ENCODE results near the gene FGD4. TPM values are rescaled to one million over a fixed set of nuclear protein-coding genes. Genes with fewer than 3 reads are reported as not detected.

FGD4 gene
- total RNA-seq, 4 donors from 2014 or later = 85.8 to 135 (median 123) TPM

DNA sequence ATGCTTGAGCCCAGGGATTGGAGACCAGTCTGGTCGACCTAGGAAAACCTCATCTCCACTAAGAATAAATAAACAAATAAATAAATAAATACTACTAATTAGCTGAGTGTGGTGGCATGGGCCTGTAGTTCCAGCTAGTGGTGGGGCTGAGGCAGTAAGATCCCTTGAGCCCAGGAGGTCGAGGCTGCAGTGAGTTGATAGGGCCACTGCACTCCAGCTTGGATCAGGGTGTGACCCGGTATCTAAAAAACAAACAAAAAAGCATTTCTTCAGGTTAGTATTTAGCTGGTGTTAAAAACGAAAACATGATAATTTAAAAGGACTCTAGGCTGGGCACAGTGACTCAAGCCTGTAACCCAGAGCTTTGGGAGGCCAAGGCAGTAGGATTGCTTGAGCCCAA, 1.2 kb upstream of the FGD4 start:
- no peak for DNase-seq
- TF ChIP-seq POLR2A (IDR thresholded peaks at IDR 0.05) = no peak
- TF ChIP-seq, protein P1, sequence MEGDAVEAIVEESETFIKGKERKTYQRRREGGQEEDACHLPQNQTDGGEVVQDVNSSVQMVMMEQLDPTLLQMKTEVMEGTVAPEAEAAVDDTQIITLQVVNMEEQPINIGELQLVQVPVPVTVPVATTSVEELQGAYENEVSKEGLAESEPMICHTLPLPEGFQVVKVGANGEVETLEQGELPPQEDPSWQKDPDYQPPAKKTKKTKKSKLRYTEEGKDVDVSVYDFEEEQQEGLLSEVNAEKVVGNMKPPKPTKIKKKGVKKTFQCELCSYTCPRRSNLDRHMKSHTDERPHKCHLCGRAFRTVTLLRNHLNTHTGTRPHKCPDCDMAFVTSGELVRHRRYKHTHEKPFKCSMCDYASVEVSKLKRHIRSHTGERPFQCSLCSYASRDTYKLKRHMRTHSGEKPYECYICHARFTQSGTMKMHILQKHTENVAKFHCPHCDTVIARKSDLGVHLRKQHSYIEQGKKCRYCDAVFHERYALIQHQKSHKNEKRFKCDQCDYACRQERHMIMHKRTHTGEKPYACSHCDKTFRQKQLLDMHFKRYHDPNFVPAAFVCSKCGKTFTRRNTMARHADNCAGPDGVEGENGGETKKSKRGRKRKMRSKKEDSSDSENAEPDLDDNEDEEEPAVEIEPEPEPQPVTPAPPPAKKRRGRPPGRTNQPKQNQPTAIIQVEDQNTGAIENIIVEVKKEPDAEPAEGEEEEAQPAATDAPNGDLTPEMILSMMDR (IDR thresholded peaks at IDR 0.05) = no peak
- no peak overlapping the region for H3K4me3 ChIP-seq
- no peaks in the 10 kb centered on the region for H3K27me3 ChIP-seq
- H3K27ac ChIP-seq = peak overlapping the region in 3 of 4 donors; percentile 90 to 97 (median 97)
- no peaks in the 10 kb centered on the region for H3K9me3 ChIP-seq
- no peaks in the 10 kb centered on the region for H3K36me3 ChIP-seq
- peaks cover 0 to 13% (median 4%) of the 10 kb centered on the region in 4 donors for H3K4me1 ChIP-seq

DNA sequence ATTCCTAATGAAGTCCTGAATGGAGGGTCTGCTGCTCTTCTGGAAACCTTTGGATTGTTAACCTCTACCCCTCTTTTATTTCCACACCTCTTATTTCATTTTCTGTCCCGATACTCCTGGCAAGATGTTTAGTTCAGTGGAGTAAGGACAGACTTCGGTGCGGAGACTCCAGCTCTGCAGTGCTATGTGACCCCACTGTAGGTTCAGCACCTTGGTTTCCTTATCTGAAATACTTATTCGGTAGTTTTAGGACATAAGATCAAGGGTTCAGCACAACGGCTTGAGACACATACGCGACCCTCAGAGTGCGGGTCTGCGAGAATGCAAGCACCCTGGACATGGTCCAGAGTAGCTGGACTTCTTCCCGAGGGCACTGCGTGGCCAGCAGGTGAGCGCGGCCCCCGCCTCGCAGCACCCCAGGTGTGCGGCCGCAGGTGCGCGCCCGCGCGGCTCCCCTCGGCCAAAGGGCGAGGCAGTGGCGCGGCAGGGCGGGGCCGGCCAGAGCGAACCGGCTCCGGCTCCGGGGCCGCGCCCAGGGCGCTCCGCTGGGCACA, 465 bp upstream of the FGD4 start:
- peak overlapping the region; percentile 45 to 87 (median 72) for H3K4me3 ChIP-seq
- no peaks in the 10 kb centered on the region for H3K27me3 ChIP-seq
- TF ChIP-seq, protein P1 (IDR thresholded peaks at IDR 0.05) = no peak
- no peak for TF ChIP-seq POLR2A (IDR thresholded peaks at IDR 0.05)
- H3K4me1 ChIP-seq = peaks cover 0 to 13% (median 4%) of the 10 kb centered on the region in 4 donors
- no peak for DNase-seq
- H3K27ac ChIP-seq = peak overlapping the region; percentile 52 to 97 (median 94)
- no peaks in the 10 kb centered on the region for H3K36me3 ChIP-seq
- H3K9me3 ChIP-seq = no peaks in the 10 kb centered on the region

DNA sequence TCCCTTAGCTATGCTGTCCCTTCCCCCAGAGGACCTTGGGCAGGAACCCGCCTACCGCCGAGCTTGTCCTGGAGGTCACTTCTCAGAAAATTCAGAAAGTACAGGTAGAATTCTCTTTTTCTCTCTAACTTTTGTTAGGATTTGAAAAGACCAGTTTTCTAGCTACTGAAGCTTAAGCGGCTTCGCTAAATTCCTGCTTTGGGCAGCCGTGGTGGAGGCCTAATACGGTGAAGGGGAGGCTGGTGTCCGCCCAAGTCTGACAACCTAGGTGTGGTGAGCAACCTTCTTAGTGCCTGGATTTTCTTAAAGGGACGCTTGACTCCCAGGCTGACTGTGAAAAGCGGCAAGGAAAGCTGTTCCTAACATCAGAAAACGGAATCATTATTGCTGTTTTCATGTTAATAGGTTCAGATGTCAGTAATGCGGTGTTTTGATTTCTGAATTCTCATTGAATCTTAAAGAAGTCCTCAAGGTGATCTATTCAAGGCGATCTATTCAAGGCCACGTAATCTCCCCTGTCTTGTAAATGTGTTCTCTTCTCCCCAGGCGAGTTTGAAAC, 835 bp downstream of the FGD4 start:
- DNase-seq = peak in 2 of 3 donors; percentile 53 to 68
- Histone ChIP-seq H3K27me3 (no peaks in the 10 kb centered on the region), H3K4me3 (peak overlapping the region; percentile 45 to 87 (median 72)), H3K36me3 (no peaks in the 10 kb centered on the region), H3K27ac (peak overlapping the region in 3 of 4 donors; percentile 90 to 97 (median 97)), H3K4me1 (peaks cover 0 to 13% (median 4%) of the 10 kb centered on the region in 4 donors), H3K9me3 (no peaks in the 10 kb centered on the region)
- no peak for TF ChIP-seq POLR2A (IDR thresholded peaks at IDR 0.05)
- TF ChIP-seq, protein P1 (IDR thresholded peaks at IDR 0.05) = no peak

DNA sequence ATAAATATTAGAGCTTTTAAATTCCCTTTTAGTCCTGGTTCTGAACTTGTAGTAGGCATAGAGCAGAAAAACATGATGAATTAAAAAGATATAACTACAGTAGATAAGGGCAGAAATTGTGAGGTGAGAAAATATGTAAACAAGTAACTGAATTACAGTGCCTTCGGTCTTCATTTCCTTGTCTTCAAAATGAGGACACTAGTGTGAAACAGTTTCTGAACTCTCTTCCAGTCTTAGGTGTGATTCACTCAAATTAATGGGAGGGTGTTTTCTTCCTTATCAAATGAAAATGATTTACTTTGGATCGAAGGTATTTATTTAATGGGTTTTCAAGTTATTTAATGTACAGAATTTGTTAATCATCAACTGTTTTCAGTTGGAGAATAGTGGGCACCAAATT, 1.5 kb downstream of the FGD4 start:
- H3K36me3 ChIP-seq = no peaks in the 10 kb centered on the region
- peak overlapping the region in 3 of 4 donors; percentile 45 to 87 (median 77) for H3K4me3 ChIP-seq
- TF ChIP-seq, protein P1 (IDR thresholded peaks at IDR 0.05) = no peak
- peak in 1 of 2 donors; percentile 63 for TF ChIP-seq POLR2A (IDR thresholded peaks at IDR 0.05)
- H3K27me3 ChIP-seq = no peaks in the 10 kb centered on the region
- no peak for DNase-seq
- peak overlapping the region in 3 of 4 donors; percentile 90 to 97 (median 97) for H3K27ac ChIP-seq
- H3K9me3 ChIP-seq = no peaks in the 10 kb centered on the region
- H3K4me1 ChIP-seq = peaks cover 0 to 13% (median 4%) of the 10 kb centered on the region in 4 donors

DNA sequence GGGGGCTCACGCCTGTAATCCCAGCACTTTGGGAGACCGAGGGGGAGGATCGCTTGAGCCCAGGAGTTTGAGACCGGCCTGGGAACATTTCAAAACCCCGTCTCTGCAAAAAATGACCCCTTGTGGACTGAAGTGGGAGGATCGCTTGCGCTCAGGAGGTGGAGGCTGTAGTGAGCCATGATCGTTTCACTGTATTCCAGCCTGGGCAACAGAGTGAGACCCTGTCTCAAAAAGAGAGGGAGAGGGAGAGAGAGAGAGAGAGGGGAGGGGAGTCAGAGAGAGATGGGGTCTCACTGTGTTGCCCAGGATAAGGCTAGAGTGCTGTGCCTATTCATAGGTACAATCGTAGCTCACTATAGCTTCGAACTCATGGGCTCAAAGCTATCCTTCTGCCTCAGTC, 2.8 kb downstream of the FGD4 start:
- Histone ChIP-seq H3K4me1 (peaks cover 0 to 13% (median 4%) of the 10 kb centered on the region in 4 donors), H3K27ac (no peak overlapping the region)

More for the DNA sequence above, 2.8 kb downstream of the FGD4 start:
- Histone ChIP-seq H3K9me3 (no peaks in the 10 kb centered on the region), H3K4me3 (peak overlapping the region in 2 of 4 donors; percentile 5 to 16), H3K36me3 (no peaks in the 10 kb centered on the region), H3K27me3 (no peaks in the 10 kb centered on the region)
- TF ChIP-seq, protein P1 (IDR thresholded peaks at IDR 0.05) = no peak
- no peak for TF ChIP-seq POLR2A (IDR thresholded peaks at IDR 0.05)
- DNase-seq = no peak
